Esophagus muscularis mucosa (tissue), 3 donors: ENCODE results near the gene RFX3.

Source experiments
- POLR2A ChIP-seq: fragments of 450-650 bp; IDR thresholded peaks from one replicate; pipeline ENCODE4 v1.6.1; 2017; ENCODE audit warnings: antibody characterized with exemption, moderate library complexity, mild to moderate bottlenecking, low read depth
- POLR2AphosphoS5 ChIP-seq, 2 donors: sonication (generic); formaldehyde crosslinking; IDR thresholded peaks; one replicate each; pipeline ENCODE4 v1.6.1; 2017; ENCODE audit warnings: antibody characterized with exemption in 2 of 2
- TF ChIP-seq, protein P1 (sequence below), 3 experiments: fragments of 200-600 bp in 2 of 3; fragments of 450-650 bp in 1 of 3; sonication (generic) in 2 of 3; IDR thresholded peaks; one replicate each; pipeline ENCODE4 v1.5.1; 2017 to 2019; ENCODE audit warnings: antibody characterized with exemption in 3 of 3, mild to moderate bottlenecking in 2 of 3, moderate library complexity in 1 of 3

DNA sequence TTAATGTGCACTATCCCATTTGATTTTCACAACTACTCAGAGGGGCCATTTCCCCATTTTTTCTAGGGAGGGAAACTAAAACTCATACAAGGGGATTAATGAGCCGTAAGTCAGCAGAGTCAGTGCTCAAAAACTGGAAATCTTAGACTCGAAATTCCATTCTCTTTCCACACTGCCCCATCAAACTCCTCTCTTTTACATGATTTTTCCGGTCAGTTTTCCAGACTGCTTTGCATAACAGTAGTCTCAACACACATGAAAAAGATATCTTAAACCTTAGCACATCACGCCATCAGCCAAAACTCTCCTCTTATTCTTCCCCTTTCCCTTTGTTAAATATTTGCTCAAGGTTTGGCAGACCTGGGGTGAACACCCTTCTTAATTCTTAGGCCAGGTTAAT, 332.0 kb downstream of the RFX3 start:
- TF ChIP-seq, protein P1, sequence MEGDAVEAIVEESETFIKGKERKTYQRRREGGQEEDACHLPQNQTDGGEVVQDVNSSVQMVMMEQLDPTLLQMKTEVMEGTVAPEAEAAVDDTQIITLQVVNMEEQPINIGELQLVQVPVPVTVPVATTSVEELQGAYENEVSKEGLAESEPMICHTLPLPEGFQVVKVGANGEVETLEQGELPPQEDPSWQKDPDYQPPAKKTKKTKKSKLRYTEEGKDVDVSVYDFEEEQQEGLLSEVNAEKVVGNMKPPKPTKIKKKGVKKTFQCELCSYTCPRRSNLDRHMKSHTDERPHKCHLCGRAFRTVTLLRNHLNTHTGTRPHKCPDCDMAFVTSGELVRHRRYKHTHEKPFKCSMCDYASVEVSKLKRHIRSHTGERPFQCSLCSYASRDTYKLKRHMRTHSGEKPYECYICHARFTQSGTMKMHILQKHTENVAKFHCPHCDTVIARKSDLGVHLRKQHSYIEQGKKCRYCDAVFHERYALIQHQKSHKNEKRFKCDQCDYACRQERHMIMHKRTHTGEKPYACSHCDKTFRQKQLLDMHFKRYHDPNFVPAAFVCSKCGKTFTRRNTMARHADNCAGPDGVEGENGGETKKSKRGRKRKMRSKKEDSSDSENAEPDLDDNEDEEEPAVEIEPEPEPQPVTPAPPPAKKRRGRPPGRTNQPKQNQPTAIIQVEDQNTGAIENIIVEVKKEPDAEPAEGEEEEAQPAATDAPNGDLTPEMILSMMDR (IDR thresholded peaks at IDR 0.05): no peak
- TF ChIP-seq POLR2AphosphoS5 (IDR thresholded peaks at IDR 0.05) (no peak), POLR2A (no peak)
